ENCODE measurements around the gene PPP1R9A.

Gene PPP1R9A

GRCh38 chr7:95229301-95229700 is 321.9 kb downstream of the PPP1R9A start:
- TF ChIP-seq GATA2 (IDR thresholded peaks at IDR 0.05; ENCODE audit: low read depth, low read length) (no peak), GATA3 (IDR thresholded peaks at IDR 0.05; ENCODE audit: low read depth, low read length) (no peak)

DNA sequence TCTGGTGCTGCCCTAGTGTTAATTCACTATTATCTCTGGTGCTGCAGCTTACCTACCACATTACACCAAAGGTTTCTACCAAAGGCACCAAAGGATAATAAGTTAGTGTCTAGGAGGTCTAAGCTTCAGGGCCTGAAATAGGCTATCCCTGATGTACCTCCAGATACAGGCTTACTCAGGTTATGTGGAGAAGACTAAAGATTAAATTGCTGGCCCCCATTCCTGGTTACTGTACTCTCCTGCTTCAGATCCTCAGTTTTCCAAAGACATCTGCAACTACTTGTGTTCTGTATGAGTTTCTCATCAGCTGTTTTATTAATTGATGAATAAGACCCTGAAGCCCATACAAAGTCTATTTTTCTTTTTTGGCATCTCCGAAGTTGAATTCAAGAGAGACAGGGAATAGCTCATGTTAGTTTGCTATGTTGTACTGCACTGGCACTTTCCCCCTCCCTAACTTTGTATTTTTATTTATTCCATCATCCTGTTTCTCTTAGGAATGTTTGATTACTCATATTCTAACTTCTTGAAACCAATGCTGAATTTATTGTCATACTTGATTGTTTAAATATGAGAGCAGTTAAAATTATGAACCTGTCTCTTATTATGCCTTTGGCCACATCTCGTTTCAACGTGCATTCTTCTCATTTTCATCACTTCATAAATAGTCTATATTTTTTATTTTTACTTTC is 331.0 kb downstream of the PPP1R9A start:
- TF ChIP-seq GATA2 (IDR thresholded peaks at IDR 0.05; ENCODE audit: low read depth, low read length) (no peak), GATA3 (IDR thresholded peaks at IDR 0.05; ENCODE audit: low read depth, low read length) (no peak)

GRCh38 chr7:95240921-95241320 is 333.5 kb downstream of the PPP1R9A start:
- TF ChIP-seq GATA2 (IDR thresholded peaks at IDR 0.05; ENCODE audit: low read depth, low read length) = no peak
- no peak for TF ChIP-seq GATA3 (IDR thresholded peaks at IDR 0.05; ENCODE audit: low read depth, low read length)

DNA sequence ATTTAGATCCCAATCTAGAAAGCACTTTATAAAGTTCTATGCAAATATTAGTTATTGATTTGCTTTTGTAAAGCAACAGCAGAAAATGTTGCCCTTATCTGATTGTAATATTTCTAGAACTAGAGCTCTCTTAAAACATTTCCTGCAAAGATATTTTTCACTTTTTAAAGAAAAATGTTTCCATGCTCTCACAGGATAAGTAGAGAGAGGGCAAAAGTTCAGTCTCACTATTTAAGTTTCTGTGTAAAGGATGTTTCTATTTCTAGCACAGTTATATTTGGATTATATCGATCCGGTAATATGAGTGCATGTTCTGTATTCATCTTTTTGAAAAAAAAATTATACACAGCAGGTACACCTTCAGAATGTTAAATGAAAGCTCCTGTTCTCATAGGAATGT is 334.9 kb downstream of the PPP1R9A start:
- TF ChIP-seq GATA2 (IDR thresholded peaks at IDR 0.05; ENCODE audit: low read depth, low read length) (no peak), GATA3 (IDR thresholded peaks at IDR 0.05; ENCODE audit: low read depth, low read length) (no peak)

GRCh38 chr7:95244616-95245015 is 337.2 kb downstream of the PPP1R9A start:
- no peak for TF ChIP-seq GATA3 (IDR thresholded peaks at IDR 0.05; ENCODE audit: low read depth, low read length)
- no peak for TF ChIP-seq GATA2 (IDR thresholded peaks at IDR 0.05; ENCODE audit: low read depth, low read length)

- TF ChIP-seq GATA2 (IDR thresholded peaks at IDR 0.05; ENCODE audit: low read depth, low read length) (no peak), GATA3 (IDR thresholded peaks at IDR 0.05; ENCODE audit: low read depth, low read length) (no peak)
These were observed 338.6 kb downstream of the PPP1R9A start for GRCh38 chr7:95245828-95246500.

DNA sequence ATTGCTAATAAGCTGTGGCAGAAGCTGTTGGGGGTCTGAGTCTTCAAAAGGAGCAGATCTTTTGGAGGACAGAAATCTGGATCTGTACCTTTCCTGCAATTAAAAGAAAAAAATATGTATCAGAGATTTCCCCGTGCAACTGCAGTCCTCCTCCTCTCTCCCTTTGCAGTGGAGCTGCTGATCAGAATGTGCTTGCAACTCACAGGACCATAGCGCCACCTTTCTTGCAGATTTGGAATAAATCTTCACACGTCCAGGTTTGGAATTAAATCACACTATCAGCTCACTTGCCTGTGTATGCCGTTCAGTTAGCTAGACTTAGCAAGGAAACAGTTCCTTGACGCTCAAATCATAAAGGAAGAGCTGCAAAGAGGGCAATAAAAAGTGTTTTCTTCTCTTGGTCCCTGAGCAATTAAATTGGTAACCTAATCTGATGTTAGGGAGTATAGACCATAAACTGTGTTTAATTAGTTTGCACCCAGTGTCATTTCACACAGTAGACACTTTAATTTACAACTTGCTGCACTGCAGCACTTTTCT is 339.5 kb downstream of the PPP1R9A start:
- TF ChIP-seq GATA3 (IDR thresholded peaks at IDR 0.05; ENCODE audit: low read depth, low read length) (no peak), GATA2 (IDR thresholded peaks at IDR 0.05; ENCODE audit: low read depth, low read length) (no peak)

DNA sequence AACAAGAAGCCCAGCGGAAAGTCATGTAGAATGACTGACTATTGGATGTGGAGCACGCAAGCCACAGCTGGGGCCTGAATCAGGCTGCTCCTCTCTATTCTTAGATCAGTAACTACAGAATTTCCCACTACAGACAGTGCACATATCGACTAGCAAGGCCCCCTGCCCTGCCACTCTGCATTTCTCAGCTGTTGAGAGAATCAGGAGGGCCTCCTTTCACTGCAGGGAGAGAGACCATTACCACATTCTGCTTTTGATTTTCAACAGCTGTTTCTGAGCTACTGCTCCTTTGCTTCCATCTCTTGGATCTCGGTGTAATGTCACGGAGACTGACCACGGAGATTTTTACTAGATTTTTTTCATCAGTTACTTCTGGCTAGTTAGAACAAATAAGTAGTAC is 343.2 kb downstream of the PPP1R9A start:
- TF ChIP-seq GATA3 (IDR thresholded peaks at IDR 0.05; ENCODE audit: low read depth, low read length) (no peak), GATA2 (IDR thresholded peaks at IDR 0.05; ENCODE audit: low read depth, low read length) (no peak)

GRCh38 chr7:95251966-95252365 is 344.6 kb downstream of the PPP1R9A start:
- TF ChIP-seq GATA3 (IDR thresholded peaks at IDR 0.05; ENCODE audit: low read depth, low read length) = no peak
- TF ChIP-seq GATA2 (IDR thresholded peaks at IDR 0.05; ENCODE audit: low read depth, low read length) = no peak

DNA sequence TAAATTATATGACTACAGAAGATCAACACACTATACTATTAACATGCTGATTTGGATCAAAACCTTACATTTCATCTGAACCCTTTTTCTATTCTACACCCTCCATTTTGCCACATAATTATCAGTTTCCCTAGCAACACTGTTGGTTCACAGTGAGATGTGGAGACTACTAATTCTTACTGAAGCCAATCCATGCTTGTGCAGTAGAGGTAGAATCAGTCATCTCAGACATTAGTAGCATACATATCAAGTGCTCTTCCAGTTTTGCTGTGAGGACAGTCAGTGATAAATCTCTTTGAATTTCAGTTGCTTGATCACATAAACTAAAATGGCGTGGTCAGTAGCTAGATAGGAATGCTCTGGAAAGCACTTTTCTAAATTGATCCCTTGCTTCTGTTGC is 346.6 kb downstream of the PPP1R9A start:
- TF ChIP-seq GATA3 (IDR thresholded peaks at IDR 0.05; ENCODE audit: low read depth, low read length) (no peak), GATA2 (IDR thresholded peaks at IDR 0.05; ENCODE audit: low read depth, low read length) (no peak)

DNA sequence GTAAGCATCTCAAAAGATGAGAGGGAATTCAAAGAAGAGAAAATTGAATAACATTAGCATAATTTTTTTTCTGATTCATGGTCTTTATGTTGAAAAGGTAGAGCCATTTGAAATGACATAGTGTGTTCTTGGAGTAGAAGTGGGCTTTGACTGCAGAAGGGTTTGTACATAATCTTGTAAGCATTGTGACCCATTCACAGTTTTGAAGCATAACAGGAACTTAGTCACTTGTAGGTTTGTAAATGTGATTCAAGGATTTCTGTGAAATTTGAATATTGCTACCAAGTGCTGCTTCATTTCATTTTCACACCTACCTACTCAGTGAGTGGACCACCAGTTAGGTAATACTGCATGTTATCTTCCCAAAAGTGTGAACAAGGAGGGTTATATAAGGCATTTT is 348.3 kb downstream of the PPP1R9A start:
- TF ChIP-seq GATA3 (IDR thresholded peaks at IDR 0.05; ENCODE audit: low read depth, low read length) (no peak), GATA2 (IDR thresholded peaks at IDR 0.05; ENCODE audit: low read depth, low read length) (no peak)

DNA sequence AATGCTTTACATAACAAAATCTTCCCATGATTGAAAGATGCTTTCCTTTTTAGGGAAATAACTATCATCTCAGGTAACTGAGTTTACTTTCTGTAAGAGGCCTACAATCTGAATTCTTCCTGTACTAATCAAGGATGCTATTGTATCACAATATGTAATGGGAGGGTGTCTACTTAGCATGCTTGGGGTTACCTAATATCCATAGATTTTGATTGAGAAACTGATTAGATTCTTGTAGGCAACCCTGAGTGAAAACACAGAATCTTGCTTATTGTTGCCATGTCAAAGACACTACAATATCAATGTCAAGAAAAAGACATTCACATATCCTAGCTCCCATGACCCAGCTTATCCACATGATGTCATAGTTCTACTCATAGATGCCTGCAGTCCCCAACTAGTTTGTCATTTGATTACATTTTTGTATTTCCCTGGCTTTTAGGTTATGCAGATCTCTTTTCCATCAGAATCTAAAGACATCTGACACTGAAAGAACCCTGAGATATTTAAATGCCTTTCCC is 354.6 kb downstream of the PPP1R9A start:
- TF ChIP-seq GATA2 (IDR thresholded peaks at IDR 0.05; ENCODE audit: low read depth, low read length) = no peak
- TF ChIP-seq GATA3 (IDR thresholded peaks at IDR 0.05; ENCODE audit: low read depth, low read length) = no peak

DNA sequence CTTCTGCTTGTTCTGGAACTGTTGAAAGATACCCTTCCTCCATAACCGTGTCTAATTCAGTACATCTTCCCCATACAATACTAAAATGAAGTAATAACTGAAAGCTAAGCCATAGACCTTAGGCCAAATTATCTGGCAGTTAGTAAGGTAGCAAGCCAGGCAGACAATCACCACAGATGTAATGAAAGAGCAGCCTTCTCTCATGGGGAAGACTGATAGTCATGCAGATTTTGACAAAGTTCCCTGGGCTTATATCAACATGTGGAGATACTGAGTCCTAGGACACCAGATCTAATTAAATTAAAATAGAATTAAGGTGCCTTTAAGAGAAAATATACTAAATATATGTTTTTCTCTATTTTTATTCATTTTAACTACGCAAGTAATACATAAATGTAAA is 355.5 kb downstream of the PPP1R9A start:
- TF ChIP-seq GATA2 (IDR thresholded peaks at IDR 0.05; ENCODE audit: low read depth, low read length) (no peak), GATA3 (IDR thresholded peaks at IDR 0.05; ENCODE audit: low read depth, low read length) (no peak)

- no peak for TF ChIP-seq GATA3 (IDR thresholded peaks at IDR 0.05; ENCODE audit: low read depth, low read length)
- TF ChIP-seq GATA2 (IDR thresholded peaks at IDR 0.05; ENCODE audit: low read depth, low read length) = no peak
These were observed 356.5 kb downstream of the PPP1R9A start for GRCh38 chr7:95263785-95264362.

All from SH-SY5Y (cell line).